ENCODE data around the gene NCKAP5L.

NCKAP5L gene

GRCh38 chr12:49798248-49798647 is 30.0 kb downstream of the NCKAP5L start:
- no peak overlapping the region for H3K23ac ChIP-seq (ENCODE audit: low read length in 2 of 2)
- no peaks in the 10 kb centered on the region for H3K9me3 ChIP-seq (ENCODE audit: control insufficient read depth, low read length)
- H3K9ac ChIP-seq (ENCODE audit: low read length), result no peak overlapping the region
- H3K79me1 ChIP-seq (replicated peaks; ENCODE audit: low read length, poor library complexity, severe bottlenecking), result peaks cover 39% of the 10 kb centered on the region
- no peak overlapping the region for H3K27ac ChIP-seq (ENCODE audit: low read length, poor library complexity, severe bottlenecking)
- no peak overlapping the region for H2BK5ac ChIP-seq (ENCODE audit: low read depth, low read length, poor library complexity, severe bottlenecking)
- no peak overlapping the region for H2AK5ac ChIP-seq (ENCODE audit: low read length, severe bottlenecking)
- peaks cover 91 to 93% of the 10 kb centered on the region in 2 experiments for H3K36me3 ChIP-seq (ENCODE audit: control insufficient read depth in 1 of 2, insufficient read depth in 2 of 2, low read depth in 1 of 2, low read length in 2 of 2)
- no peak overlapping the region for H2BK120ac ChIP-seq (ENCODE audit: low read depth, low read length)
- 98% methylated on average over 5 of the region's 7 CpGs for WGBS
- no peak for DNase-seq
- no peak overlapping the region for H4K8ac ChIP-seq (ENCODE audit: low read length)
- no peak overlapping the region for H3K4ac ChIP-seq (ENCODE audit: low read depth in 1 of 2, low read length in 2 of 2)
- no peak overlapping the region for H3K18ac ChIP-seq (ENCODE audit: low read depth in 1 of 2, low read length in 2 of 2)
- peaks cover 2% of the 10 kb centered on the region for H3K4me1 ChIP-seq (ENCODE audit: control insufficient read depth, insufficient read depth, low read depth, low read length)
- H4K91ac ChIP-seq (ENCODE audit: low read length), result no peak overlapping the region
- no peak overlapping the region for H3K14ac ChIP-seq (ENCODE audit: low read length in 2 of 2)
- no peak overlapping the region for H3K4me2 ChIP-seq (ENCODE audit: low read length, poor library complexity, severe bottlenecking)
- H2BK12ac ChIP-seq (ENCODE audit: low read length in 2 of 2), result no peak overlapping the region
- no peak overlapping the region for H2BK15ac ChIP-seq (ENCODE audit: low read depth, poor library complexity, severe bottlenecking)
- no peaks in the 10 kb centered on the region for H3K27me3 ChIP-seq (ENCODE audit: control insufficient read depth in 1 of 2, insufficient read depth in 1 of 2, low read length in 2 of 2)
- no peak overlapping the region for H2AFZ ChIP-seq (ENCODE audit: low read depth, low read length)
- H3K4me3 ChIP-seq (ENCODE audit: insufficient read depth in 1 of 2, low read depth in 1 of 2, low read length in 2 of 2), result no peak overlapping the region

GRCh38 chr12:49797449-49797776 is 30.8 kb downstream of the NCKAP5L start:
- Histone ChIP-seq H4K91ac (ENCODE audit: low read length) (no peak overlapping the region), H3K36me3 (ENCODE audit: control insufficient read depth in 1 of 2, insufficient read depth in 2 of 2, low read depth in 1 of 2, low read length in 2 of 2) (peaks cover 91% of the 10 kb centered on the region in 2 experiments), H2AFZ (ENCODE audit: low read depth, low read length) (no peak overlapping the region), H2BK15ac (ENCODE audit: low read depth, poor library complexity, severe bottlenecking) (no peak overlapping the region), H4K8ac (ENCODE audit: low read length) (no peak overlapping the region), H3K9ac (ENCODE audit: low read length) (no peak overlapping the region), H3K4me1 (ENCODE audit: control insufficient read depth, insufficient read depth, low read depth, low read length) (peaks cover 2% of the 10 kb centered on the region), H3K27me3 (ENCODE audit: control insufficient read depth in 1 of 2, insufficient read depth in 1 of 2, low read length in 2 of 2) (no peaks in the 10 kb centered on the region), H2BK5ac (ENCODE audit: low read depth, low read length, poor library complexity, severe bottlenecking) (no peak overlapping the region), H3K14ac (ENCODE audit: low read length in 2 of 2) (no peak overlapping the region), H3K4me3 (ENCODE audit: insufficient read depth in 1 of 2, low read depth in 1 of 2, low read length in 2 of 2) (no peak overlapping the region), H3K79me1 (replicated peaks; ENCODE audit: low read length, poor library complexity, severe bottlenecking) (peaks cover 38% of the 10 kb centered on the region), H3K9me3 (ENCODE audit: control insufficient read depth, low read length) (no peaks in the 10 kb centered on the region), H3K23ac (ENCODE audit: low read length in 2 of 2) (no peak overlapping the region), H3K27ac (ENCODE audit: low read length, poor library complexity, severe bottlenecking) (no peak overlapping the region), H2BK120ac (ENCODE audit: low read depth, low read length) (no peak overlapping the region), H3K18ac (ENCODE audit: low read depth in 1 of 2, low read length in 2 of 2) (no peak overlapping the region), H3K4ac (ENCODE audit: low read depth in 1 of 2, low read length in 2 of 2) (no peak overlapping the region), H2AK5ac (ENCODE audit: low read length, severe bottlenecking) (no peak overlapping the region), H3K4me2 (ENCODE audit: low read length, poor library complexity, severe bottlenecking) (no peak overlapping the region), H2BK12ac (ENCODE audit: low read length in 2 of 2) (no peak overlapping the region)
- no peak for DNase-seq
- 93% methylated on average over 2 of the region's 2 CpGs for WGBS

- Histone ChIP-seq H4K91ac (ENCODE audit: low read length) (no peak overlapping the region), H2AK5ac (ENCODE audit: low read length, severe bottlenecking) (no peak overlapping the region), H3K14ac (ENCODE audit: low read length in 2 of 2) (no peak overlapping the region), H3K4me3 (ENCODE audit: insufficient read depth in 1 of 2, low read depth in 1 of 2, low read length in 2 of 2) (no peak overlapping the region), H2BK5ac (ENCODE audit: low read depth, low read length, poor library complexity, severe bottlenecking) (no peak overlapping the region), H3K18ac (ENCODE audit: low read depth in 1 of 2, low read length in 2 of 2) (no peak overlapping the region), H3K9ac (ENCODE audit: low read length) (no peak overlapping the region), H3K79me1 (replicated peaks; ENCODE audit: low read length, poor library complexity, severe bottlenecking) (peaks cover 41% of the 10 kb centered on the region), H3K27ac (ENCODE audit: low read length, poor library complexity, severe bottlenecking) (no peak overlapping the region), H3K36me3 (ENCODE audit: control insufficient read depth in 1 of 2, insufficient read depth in 2 of 2, low read depth in 1 of 2, low read length in 2 of 2) (peaks cover 93 to 95% of the 10 kb centered on the region in 2 experiments), H3K4me1 (ENCODE audit: control insufficient read depth, insufficient read depth, low read depth, low read length) (peaks cover 4% of the 10 kb centered on the region), H4K8ac (ENCODE audit: low read length) (no peak overlapping the region), H3K4ac (ENCODE audit: low read depth in 1 of 2, low read length in 2 of 2) (no peak overlapping the region), H3K27me3 (ENCODE audit: control insufficient read depth in 1 of 2, insufficient read depth in 1 of 2, low read length in 2 of 2) (no peaks in the 10 kb centered on the region), H2BK120ac (ENCODE audit: low read depth, low read length) (no peak overlapping the region), H3K23ac (ENCODE audit: low read length in 2 of 2) (no peak overlapping the region), H2BK15ac (ENCODE audit: low read depth, poor library complexity, severe bottlenecking) (peak overlapping the region; percentile 14), H3K4me2 (ENCODE audit: low read length, poor library complexity, severe bottlenecking) (no peak overlapping the region), H3K9me3 (ENCODE audit: control insufficient read depth, low read length) (no peaks in the 10 kb centered on the region), H2BK12ac (ENCODE audit: low read length in 2 of 2) (no peak overlapping the region), H2AFZ (ENCODE audit: low read depth, low read length) (no peak overlapping the region)
- 97% methylated on average over 17 of the region's 17 CpGs for WGBS
- DNase-seq, result no peak
Measured at GRCh38 chr12:49796606-49797448, 31.4 kb downstream of the NCKAP5L start.

- H3K9ac ChIP-seq (ENCODE audit: low read length), result no peak overlapping the region
- H3K4me1 ChIP-seq (ENCODE audit: control insufficient read depth, insufficient read depth, low read depth, low read length), result peaks cover 4% of the 10 kb centered on the region
- no peak overlapping the region for H3K18ac ChIP-seq (ENCODE audit: low read depth in 1 of 2, low read length in 2 of 2)
- H2AFZ ChIP-seq (ENCODE audit: low read depth, low read length), result no peak overlapping the region
- H3K27ac ChIP-seq (ENCODE audit: low read length, poor library complexity, severe bottlenecking), result no peak overlapping the region
- no peak overlapping the region for H3K4me2 ChIP-seq (ENCODE audit: low read length, poor library complexity, severe bottlenecking)
- H2AK5ac ChIP-seq (ENCODE audit: low read length, severe bottlenecking), result no peak overlapping the region
- peaks cover 42% of the 10 kb centered on the region for H3K79me1 ChIP-seq (replicated peaks; ENCODE audit: low read length, poor library complexity, severe bottlenecking)
- 95% methylated on average over 12 of the region's 12 CpGs for WGBS
- H4K91ac ChIP-seq (ENCODE audit: low read length), result no peak overlapping the region
- no peak overlapping the region for H2BK15ac ChIP-seq (ENCODE audit: low read depth, poor library complexity, severe bottlenecking)
- H4K8ac ChIP-seq (ENCODE audit: low read length), result no peak overlapping the region
- H3K23ac ChIP-seq (ENCODE audit: low read length in 2 of 2), result no peak overlapping the region
- no peak overlapping the region for H3K14ac ChIP-seq (ENCODE audit: low read length in 2 of 2)
- H3K4ac ChIP-seq (ENCODE audit: low read depth in 1 of 2, low read length in 2 of 2), result no peak overlapping the region
- no peak overlapping the region for H2BK12ac ChIP-seq (ENCODE audit: low read length in 2 of 2)
- H3K9me3 ChIP-seq (ENCODE audit: control insufficient read depth, low read length), result no peaks in the 10 kb centered on the region
- no peak overlapping the region for H2BK5ac ChIP-seq (ENCODE audit: low read depth, low read length, poor library complexity, severe bottlenecking)
- H2BK120ac ChIP-seq (ENCODE audit: low read depth, low read length), result no peak overlapping the region
- H3K27me3 ChIP-seq (ENCODE audit: control insufficient read depth in 1 of 2, insufficient read depth in 1 of 2, low read length in 2 of 2), result no peaks in the 10 kb centered on the region
- H3K4me3 ChIP-seq (ENCODE audit: insufficient read depth in 1 of 2, low read depth in 1 of 2, low read length in 2 of 2), result no peak overlapping the region
- no peak for DNase-seq
- peaks cover 92 to 95% of the 10 kb centered on the region in 2 experiments for H3K36me3 ChIP-seq (ENCODE audit: control insufficient read depth in 1 of 2, insufficient read depth in 2 of 2, low read depth in 1 of 2, low read length in 2 of 2)
Measured at GRCh38 chr12:49796155-49796554, 32.1 kb downstream of the NCKAP5L start.

All from mesenchymal stem cell (in vitro differentiated cells and primary cell).